GM18507 (cell line): Measurements from ENCODE around the gene ZNF500.

ENCODE experiments used
- DNase-seq: peaks from one replicate; pipeline ENCODE4 v3.0.0; 2011; ENCODE audit warnings: low read depth; ENCODE audit not compliant: insufficient read length; ENCODE audit errors: extremely low spot score
- FAIRE-seq: peaks from 2 replicates; lab custom pipeline; 2011; peaks lifted over from hg19 to GRCh38; lab: Jason Lieb, UNC

Gene ZNF500

GRCh38 chr16:4766875-4767628, at the start of gene ZNF500:
Gene ZNF500, minus strand, starts transcription at chr16:4767162. Its CDS starts 1,184 bp downstream, at chr16:4765978.
- DNase-seq (peak; percentile 89), FAIRE-seq (peak; percentile 98)

- no peak for DNase-seq
Measured at GRCh38 chr16:4814542-4815173, 47.7 kb upstream of the ZNF500 start.

DNA sequence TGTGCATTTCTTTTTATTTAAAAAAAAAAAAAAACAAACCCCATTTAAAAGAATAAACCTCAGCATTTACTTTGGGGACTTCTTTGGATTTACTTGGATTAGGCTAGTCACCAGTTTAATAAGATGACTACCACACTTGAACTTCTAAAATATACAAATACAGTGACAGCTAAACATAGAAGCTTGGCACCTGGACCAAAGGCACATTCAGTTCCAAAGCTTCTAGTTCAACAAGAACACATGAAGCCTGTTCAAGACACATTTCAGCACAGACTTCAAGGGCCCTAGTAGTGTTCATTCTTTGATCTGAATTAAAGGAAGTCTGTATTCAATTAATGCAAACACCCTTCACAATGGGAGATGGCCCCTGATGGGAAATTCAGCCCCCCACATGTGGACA, 47.1 kb upstream of the ZNF500 start:
- no peak for FAIRE-seq
- no peak for DNase-seq

More at GRCh38 chr16:4814542-4815173, 47.7 kb upstream of the ZNF500 start:
- no peak for FAIRE-seq

- no peak for FAIRE-seq
- no peak for DNase-seq
Measured at GRCh38 chr16:4813251-4814003, 46.5 kb upstream of the ZNF500 start.

GRCh38 chr16:4811773-4812172, 44.8 kb upstream of the ZNF500 start:
- FAIRE-seq = no peak
- DNase-seq = no peak

- FAIRE-seq (no peak), DNase-seq (no peak)
Measured at GRCh38 chr16:4811242-4811641, 44.3 kb upstream of the ZNF500 start.

- no peak for FAIRE-seq
- no peak for DNase-seq
Measured at GRCh38 chr16:4806280-4806679, 39.3 kb upstream of the ZNF500 start.

- FAIRE-seq (no peak), DNase-seq (no peak)
Measured at GRCh38 chr16:4805231-4805630, 38.3 kb upstream of the ZNF500 start.

DNA sequence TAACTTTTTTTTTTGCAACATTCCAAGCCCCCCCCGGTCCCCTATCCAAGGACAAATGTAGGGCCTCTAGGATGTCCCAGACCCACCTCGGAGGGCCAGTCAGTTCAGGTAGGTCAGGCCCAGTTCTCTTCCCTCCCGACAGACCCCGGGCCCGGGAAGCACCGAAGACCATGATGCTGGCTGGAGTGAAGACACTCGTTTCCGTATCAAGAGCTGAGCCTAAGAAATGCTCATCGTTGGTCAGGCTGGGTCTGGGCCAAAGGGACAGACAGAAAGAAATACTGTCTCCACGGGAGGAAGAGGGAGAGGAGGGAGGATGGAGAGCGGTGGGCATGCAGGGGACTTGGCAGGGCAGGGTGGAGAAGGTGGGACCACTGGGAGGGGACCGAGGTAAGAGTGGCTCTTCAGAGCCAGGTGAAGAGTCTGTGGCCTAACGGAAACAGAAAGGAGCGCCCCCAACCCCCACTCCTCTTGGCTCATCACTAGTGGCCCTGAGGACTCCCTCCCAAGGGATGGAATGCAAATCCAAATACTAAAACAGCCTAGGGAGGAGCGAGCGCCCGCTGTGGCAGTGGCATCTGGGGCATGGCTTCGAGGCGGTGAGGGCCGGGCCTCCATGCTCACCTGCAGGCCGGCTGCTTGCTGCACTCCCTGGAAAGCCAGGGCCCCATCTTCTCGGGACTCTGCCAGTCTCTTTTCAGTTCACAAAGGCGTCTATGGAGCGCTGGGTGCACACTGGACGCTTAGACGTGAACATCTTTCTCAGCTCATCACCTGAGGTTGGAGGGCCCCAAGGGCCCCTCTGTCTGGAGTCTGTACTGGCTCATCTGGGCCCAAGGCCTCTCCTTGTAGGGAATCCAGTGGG, 37.2 kb upstream of the ZNF500 start:
- no peak for FAIRE-seq
- DNase-seq = no peak

DNA sequence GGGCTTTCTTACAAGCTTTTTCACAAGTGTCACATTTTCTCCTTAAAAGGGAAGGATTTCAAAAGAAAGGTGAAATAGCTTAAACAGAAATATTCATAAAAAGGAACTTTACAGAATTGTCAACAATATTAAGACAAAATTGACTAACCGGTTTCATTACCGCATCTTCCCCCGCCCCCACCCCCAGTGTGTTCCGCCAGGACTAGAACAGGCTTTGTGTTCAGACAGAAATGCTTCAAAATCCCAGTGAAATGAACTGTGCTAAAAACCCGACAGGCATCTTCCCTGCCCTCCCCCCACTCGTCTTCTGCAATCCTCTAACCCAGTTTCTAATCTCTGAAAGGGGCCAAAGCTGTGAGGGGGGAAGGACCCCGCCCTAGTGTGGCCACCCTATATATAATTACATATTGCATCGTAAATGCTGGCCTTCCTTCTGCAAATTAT, 36.5 kb upstream of the ZNF500 start:
- FAIRE-seq = no peak
- no peak for DNase-seq

DNA sequence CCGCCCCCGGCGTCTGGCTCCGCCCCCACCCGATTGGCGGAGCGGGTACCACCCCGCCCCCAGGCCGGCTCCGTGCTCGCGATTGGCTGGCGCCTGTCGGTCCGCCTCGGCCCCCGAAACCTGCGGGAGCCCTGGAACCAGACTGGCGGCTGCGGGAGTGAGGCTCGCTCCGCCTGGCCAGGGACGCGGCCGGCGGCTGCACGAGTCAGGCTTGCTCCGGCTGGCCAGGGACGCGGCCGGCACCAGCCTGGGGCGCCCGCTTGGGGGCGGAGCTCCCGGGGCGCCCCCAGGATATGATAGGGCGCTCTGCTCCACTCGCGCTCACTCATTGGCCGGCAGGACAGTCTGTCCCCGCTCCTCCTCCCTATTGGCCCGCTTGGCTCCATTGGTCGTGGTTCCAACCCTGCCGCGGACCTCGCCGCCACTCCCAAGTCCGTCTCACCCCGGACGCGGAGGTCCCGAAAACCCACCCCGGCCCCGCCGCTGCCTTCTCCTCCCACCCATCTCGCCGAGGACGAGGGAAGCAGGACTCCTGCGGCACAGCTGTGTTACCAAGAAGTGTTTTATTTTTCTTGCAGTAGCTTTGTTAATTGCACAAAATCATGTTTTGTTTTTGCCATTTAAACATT, 35.8 kb upstream of the ZNF500 start:
- FAIRE-seq (peak; percentile 90), DNase-seq (peak; percentile 95)

DNA sequence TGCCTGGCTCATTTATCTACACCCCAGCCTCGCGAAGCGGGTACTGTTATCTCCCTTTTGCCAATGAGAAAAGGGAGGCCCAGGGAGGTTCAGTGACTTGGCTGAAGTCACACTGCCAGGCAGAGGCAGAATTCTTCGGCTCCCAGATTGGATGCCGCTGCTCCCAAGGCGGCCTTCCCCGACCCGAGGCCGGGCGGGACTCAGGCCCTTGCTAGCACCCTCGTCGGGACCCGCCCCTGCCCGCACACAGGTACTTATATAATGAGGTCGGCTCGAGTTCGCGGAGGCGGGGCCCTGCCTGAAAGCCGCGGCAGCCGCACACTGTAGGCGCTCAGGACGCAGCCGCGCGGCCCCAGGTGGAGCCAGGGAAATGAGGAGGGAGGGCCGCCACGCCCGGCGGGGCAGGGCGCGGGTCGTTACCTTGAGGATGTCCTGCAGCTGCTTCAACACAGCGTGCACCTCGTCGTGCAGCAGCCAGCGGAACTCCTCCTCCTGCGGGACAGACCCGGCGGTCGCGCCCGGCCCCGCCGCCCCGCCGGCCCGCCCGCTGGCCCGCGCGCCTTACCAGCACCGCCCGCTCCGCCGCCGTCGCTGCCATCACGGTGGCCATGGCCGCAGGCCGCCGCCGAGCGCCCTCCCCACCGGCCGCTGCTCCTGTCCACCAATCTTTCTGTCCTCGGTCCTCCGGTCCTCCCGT, 35.1 kb upstream of the ZNF500 start, which contains the start of gene ROGDI:
Gene ROGDI, minus strand, starts transcription at position 672 of the 697 bp plus-strand sequence. Its CDS starts 62 bp downstream, at position 610.
- peak; percentile 47 for DNase-seq
- FAIRE-seq = peak; percentile 79

GRCh38 chr16:4801051-4801961, 34.3 kb upstream of the ZNF500 start:
- DNase-seq (no peak), FAIRE-seq (no peak)

DNA sequence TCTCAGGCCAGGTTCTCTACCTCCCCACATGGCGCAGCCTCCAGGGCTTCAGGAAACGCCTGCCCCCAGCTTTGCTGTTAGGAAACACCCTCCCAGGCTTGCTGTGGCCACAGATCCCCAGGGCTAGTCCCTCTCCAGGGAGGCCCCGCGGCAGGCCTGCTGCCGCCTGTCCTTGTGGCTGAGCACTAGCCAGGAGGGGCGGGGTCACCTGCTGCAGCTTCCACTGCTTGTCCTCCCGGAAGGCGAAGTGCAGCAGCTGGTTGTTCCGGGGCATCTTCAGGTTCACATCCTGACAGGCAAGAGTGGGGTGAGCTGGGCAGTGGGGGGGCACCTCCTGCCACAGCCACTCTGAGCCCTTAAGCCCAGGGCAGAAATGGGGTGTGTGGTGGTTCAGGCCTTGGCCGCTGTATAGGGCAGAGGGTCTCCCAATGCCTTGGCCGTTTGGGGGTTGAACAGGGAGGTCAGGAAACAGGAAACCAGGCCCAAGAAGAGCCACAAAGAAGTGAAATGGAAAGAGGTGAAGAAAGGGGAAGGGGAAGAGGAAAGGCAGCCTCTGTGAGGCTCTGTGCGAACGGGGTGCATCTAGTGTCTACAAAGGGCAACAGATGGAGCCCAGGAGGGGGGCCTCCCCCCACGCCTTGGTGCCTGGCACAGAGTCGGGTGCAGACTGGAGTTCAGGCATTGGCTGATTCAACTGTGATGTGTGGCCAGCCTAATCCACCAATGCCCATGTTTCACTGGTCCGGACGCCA, 33.5 kb upstream of the ZNF500 start:
- FAIRE-seq = no peak
- no peak for DNase-seq

DNA sequence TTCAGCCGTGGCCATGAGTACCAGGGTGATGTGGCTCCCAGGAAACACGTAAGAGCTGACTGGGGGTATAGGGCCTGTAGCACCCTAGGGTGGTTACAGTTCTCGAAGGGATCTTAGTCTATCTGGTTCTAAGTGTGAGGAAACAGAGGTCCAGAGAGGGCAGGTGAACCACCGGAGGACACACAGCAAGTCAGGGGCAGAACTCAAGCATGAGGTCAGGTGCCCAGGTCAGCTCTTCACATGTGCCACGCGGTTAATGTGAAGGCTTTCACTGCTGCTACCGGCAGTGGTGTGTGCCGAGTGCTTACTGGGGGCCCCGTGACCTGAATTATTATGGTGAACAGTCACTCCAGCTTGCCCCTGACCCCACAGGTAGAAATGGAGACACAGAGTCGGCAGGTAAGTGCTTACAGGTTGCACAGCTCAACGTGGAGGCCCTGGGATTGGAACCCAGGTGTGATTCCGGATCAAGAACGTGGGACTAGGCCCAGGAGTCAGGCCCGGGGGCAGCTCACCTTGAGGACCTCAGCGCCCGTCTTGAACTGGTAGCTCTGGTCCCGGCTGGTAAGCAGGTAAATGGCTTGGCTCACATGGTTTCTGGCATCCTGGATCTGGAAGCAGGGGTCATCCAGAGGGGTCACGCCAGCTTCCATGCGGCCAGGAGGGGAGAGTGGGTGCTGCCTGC, 32.4 kb upstream of the ZNF500 start:
- no peak for FAIRE-seq

DNA sequence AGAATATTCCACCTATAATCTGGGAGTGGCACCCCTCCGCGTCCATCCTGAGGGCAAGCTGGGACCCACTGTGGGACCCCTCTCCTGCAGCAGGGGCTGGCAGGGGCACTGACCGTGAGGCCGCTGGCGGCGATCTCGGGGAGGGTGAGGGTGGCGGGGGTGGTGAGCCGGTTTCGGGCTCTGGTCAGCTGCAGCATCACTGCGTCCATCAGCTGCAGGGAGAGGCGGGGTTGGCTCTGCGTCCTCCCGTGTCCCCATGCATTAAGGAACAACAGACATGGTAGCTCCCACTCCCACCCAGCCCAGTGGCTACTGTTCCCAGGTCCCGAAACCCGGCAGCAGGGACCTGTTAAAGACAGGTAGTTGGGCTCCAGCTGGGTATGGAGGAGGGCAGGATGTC, 31.5 kb upstream of the ZNF500 start:
- DNase-seq (no peak), FAIRE-seq (no peak)

More for the DNA sequence above, 32.4 kb upstream of the ZNF500 start:
- no peak for DNase-seq
